ENCODE data around the gene CLN5. TPM values are rescaled to one million over a fixed set of nuclear protein-coding genes. Genes with fewer than 3 reads are reported as not detected.

The CLN5 gene
- 7.2 TPM for polyA plus RNA-seq (2013, experiment 1 of 2)
- polyA plus RNA-seq (2013, experiment 2 of 2): 9.7 TPM

GRCh38 chr13:76991796-76992547 lies at the start of gene CLN5:
TSS of gene CLN5 (plus strand) at chr13:76992081. CDS start at chr13:76992099, 18 bp downstream.
- WGBS: under 1% methylated on average over 73 of the region's 73 CpGs
- peak within 1 kb of the TSS; percentile 70; the same call in 1 of the 2 replicates for H3K27ac ChIP-seq (ENCODE audit: low read depth, low read length)
- H3K4me3 ChIP-seq (ENCODE audit: low read length): peak within 1 kb of the TSS; percentile 97
- no peaks in the 10 kb centered on the region for H3K9me3 ChIP-seq (ENCODE audit: insufficient read depth, low read depth, low read length)
- peaks cover 8% of the 10 kb centered on the region for H3K4me1 ChIP-seq (ENCODE audit: insufficient read depth, low read length)
- H3K27me3 ChIP-seq (ENCODE audit: insufficient read depth, low read length): peaks cover 6% of the 10 kb centered on the region; the same call in 1 of the 2 replicates
- peak within 1 kb of the TSS; percentile 78 for H3K9ac ChIP-seq (ENCODE audit: low read depth, low read length)
- peaks cover 21% of the 10 kb centered on the region for H3K36me3 ChIP-seq (ENCODE audit: insufficient read depth, low read length)

DNA sequence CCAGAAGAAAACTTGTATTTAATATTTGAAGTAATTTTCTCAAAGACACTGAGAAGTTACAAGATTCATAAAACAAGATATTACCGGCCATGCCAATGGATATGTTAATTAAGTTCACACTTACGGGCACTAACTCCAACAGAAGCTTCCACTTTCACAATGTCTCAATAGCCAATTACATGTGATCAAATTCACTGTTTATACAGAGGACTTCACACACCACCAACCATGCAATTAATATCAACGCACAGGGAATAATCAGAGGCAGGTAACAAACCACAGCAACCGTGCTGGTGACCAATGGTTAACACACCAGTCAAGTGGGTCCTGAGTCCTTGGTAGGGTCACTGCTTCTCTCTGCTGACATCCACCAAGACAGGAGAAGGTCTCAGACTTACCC lies 49.5 kb upstream of the CLN5 start:
- no peak overlapping the region for H3K27ac ChIP-seq (ENCODE audit: low read depth, low read length)
- H3K4me1 ChIP-seq (ENCODE audit: insufficient read depth, low read length): no peaks in the 10 kb centered on the region
- no peaks in the 10 kb centered on the region for H3K27me3 ChIP-seq (ENCODE audit: insufficient read depth, low read length)
- WGBS: 95% methylated on average over 4 of the region's 4 CpGs
- H3K9ac ChIP-seq (ENCODE audit: low read depth, low read length): no peak overlapping the region
- H3K4me3 ChIP-seq (ENCODE audit: low read length): no peak overlapping the region
- H3K9me3 ChIP-seq (ENCODE audit: insufficient read depth, low read depth, low read length): no peaks in the 10 kb centered on the region
- H3K36me3 ChIP-seq (ENCODE audit: insufficient read depth, low read length): no peaks in the 10 kb centered on the region

- Histone ChIP-seq H3K4me3 (ENCODE audit: low read length) (no peak overlapping the region), H3K27me3 (ENCODE audit: insufficient read depth, low read length) (no peaks in the 10 kb centered on the region), H3K36me3 (ENCODE audit: insufficient read depth, low read length) (no peaks in the 10 kb centered on the region), H3K27ac (ENCODE audit: low read depth, low read length) (no peak overlapping the region), H3K4me1 (ENCODE audit: insufficient read depth, low read length) (no peaks in the 10 kb centered on the region), H3K9me3 (ENCODE audit: insufficient read depth, low read depth, low read length) (no peaks in the 10 kb centered on the region), H3K9ac (ENCODE audit: low read depth, low read length) (no peak overlapping the region)
- WGBS: 94% methylated on average over 2 of the region's 2 CpGs
Measured at GRCh38 chr13:76943646-76944045, 48.2 kb upstream of the CLN5 start.

DNA sequence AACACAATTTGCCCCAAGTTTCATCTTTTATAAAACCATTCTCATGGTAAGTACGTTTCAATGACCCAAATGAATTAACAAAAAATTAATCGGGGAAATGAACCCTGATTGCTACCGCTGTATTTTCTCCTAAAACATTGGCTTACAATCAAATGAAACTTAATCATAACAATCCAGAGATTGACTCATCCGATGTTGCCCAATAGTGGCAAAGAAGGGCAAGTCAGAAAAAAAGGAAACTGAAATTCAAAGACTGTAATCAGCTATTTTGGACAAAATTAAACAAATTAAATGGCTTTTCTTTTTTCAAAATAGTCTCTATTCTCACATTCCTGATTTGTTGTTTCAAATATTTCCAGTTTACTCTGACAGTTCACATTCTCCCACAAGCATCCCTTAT lies 47.4 kb upstream of the CLN5 start:
- 92% methylated on average over 4 of the region's 4 CpGs for WGBS
- H3K36me3 ChIP-seq (ENCODE audit: insufficient read depth, low read length): no peaks in the 10 kb centered on the region
- H3K27me3 ChIP-seq (ENCODE audit: insufficient read depth, low read length): no peaks in the 10 kb centered on the region

DNA sequence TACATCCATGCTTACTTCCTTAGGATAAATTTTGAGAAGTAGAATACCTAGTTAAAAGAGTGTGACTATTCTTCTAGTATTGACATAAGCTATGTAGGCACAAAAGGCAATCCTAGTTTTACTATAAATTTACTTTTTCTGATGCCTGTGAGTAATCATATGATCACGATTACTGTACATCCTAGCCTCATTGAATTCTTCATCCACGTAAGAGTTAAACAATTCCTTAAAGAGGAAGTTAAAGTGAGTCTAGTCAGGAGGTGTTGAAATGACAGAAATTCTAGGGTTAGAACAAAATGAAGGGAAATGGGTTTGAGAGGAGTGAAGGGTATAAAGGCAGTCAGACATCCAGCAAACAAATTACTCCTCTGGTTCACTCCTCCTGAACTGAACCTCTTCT lies 43.7 kb upstream of the CLN5 start, which contains the start of gene ACOD1:
Gene ACOD1 (plus strand): TSS at position 363 of the 400 bp plus-strand sequence. CDS start 48 bp downstream, outside the sequence.
- H3K9ac ChIP-seq (ENCODE audit: low read depth, low read length): no peak within 1 kb of the TSS
- WGBS: 86% methylated on average over 1 of the region's 2 CpGs
- no peaks in the 10 kb centered on the region for H3K36me3 ChIP-seq (ENCODE audit: insufficient read depth, low read length)
- no peaks in the 10 kb centered on the region for H3K27me3 ChIP-seq (ENCODE audit: insufficient read depth, low read length)
- no peak within 1 kb of the TSS for H3K27ac ChIP-seq (ENCODE audit: low read depth, low read length)
- H3K9me3 ChIP-seq (ENCODE audit: insufficient read depth, low read depth, low read length): no peaks in the 10 kb centered on the region
- no peak within 1 kb of the TSS for H3K4me3 ChIP-seq (ENCODE audit: low read length)
- no peaks in the 10 kb centered on the region for H3K4me1 ChIP-seq (ENCODE audit: insufficient read depth, low read length)

More for the DNA sequence above, 47.4 kb upstream of the CLN5 start:
- no peak overlapping the region for H3K27ac ChIP-seq (ENCODE audit: low read depth, low read length)
- H3K4me1 ChIP-seq (ENCODE audit: insufficient read depth, low read length): no peaks in the 10 kb centered on the region
- H3K9ac ChIP-seq (ENCODE audit: low read depth, low read length): no peak overlapping the region
- no peak overlapping the region for H3K4me3 ChIP-seq (ENCODE audit: low read length)
- no peaks in the 10 kb centered on the region for H3K9me3 ChIP-seq (ENCODE audit: insufficient read depth, low read depth, low read length)

DNA sequence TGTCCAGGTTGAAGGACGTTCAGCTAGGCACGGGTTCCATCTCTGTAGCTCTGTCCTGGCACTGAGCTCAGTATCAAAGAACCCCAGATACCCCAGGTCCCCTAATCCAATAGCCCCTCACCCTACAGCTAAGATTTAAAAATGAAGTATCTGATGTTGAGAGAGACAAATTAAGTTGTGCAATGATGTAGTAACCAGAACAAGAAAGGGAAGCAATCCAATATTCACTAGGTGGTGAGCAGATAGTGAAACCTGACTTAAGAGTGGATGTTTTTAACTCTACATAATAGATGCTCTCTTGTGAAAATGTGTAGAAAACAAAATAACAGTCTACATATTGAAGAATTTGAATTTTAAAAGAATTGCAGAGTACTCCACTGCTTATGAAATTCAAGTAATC lies 41.8 kb upstream of the CLN5 start:
- H3K4me1 ChIP-seq (ENCODE audit: insufficient read depth, low read length): no peaks in the 10 kb centered on the region
- no peak overlapping the region for H3K9ac ChIP-seq (ENCODE audit: low read depth, low read length)
- no peak overlapping the region for H3K4me3 ChIP-seq (ENCODE audit: low read length)
- H3K9me3 ChIP-seq (ENCODE audit: insufficient read depth, low read depth, low read length): no peaks in the 10 kb centered on the region
- no peak overlapping the region for H3K27ac ChIP-seq (ENCODE audit: low read depth, low read length)
- WGBS: 80% methylated on average over 2 of the region's 2 CpGs
- H3K36me3 ChIP-seq (ENCODE audit: insufficient read depth, low read length): no peaks in the 10 kb centered on the region
- H3K27me3 ChIP-seq (ENCODE audit: insufficient read depth, low read length): no peaks in the 10 kb centered on the region

GRCh38 chr13:76953968-76954367 lies 37.9 kb upstream of the CLN5 start:
- 93% methylated on average over 3 of the region's 3 CpGs for WGBS
- Histone ChIP-seq H3K4me3 (ENCODE audit: low read length) (no peak overlapping the region), H3K36me3 (ENCODE audit: insufficient read depth, low read length) (no peaks in the 10 kb centered on the region), H3K9ac (ENCODE audit: low read depth, low read length) (no peak overlapping the region), H3K9me3 (ENCODE audit: insufficient read depth, low read depth, low read length) (peaks cover 7% of the 10 kb centered on the region; the same call in 1 of the 2 replicates), H3K4me1 (ENCODE audit: insufficient read depth, low read length) (no peaks in the 10 kb centered on the region), H3K27ac (ENCODE audit: low read depth, low read length) (no peak overlapping the region), H3K27me3 (ENCODE audit: insufficient read depth, low read length) (no peaks in the 10 kb centered on the region)

DNA sequence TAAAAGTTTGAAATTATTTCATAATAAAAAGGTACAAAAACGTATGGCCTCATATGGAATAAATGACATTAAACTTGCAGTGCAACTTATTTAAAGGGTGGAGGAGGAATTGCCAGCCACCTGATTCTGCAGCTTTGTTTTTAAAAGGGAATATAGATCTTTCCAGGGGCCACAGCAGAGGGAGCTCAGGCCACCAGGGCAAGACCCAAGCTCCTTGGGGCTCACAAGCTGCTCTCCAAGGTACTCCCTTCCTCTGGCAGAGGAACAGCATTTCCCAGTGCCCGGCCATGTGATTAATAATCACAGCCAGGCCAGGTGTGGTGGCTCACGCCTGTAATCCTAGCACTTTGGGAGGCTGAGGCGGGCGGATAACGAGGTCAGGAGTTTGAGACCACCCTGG lies 37.3 kb upstream of the CLN5 start:
- H3K9ac ChIP-seq (ENCODE audit: low read depth, low read length): no peak overlapping the region
- no peaks in the 10 kb centered on the region for H3K4me1 ChIP-seq (ENCODE audit: insufficient read depth, low read length)
- 87% methylated on average over 6 of the region's 6 CpGs for WGBS
- no peak overlapping the region for H3K27ac ChIP-seq (ENCODE audit: low read depth, low read length)
- peaks cover 13% of the 10 kb centered on the region for H3K9me3 ChIP-seq (ENCODE audit: insufficient read depth, low read depth, low read length)
- no peak overlapping the region for H3K4me3 ChIP-seq (ENCODE audit: low read length)
- no peaks in the 10 kb centered on the region for H3K36me3 ChIP-seq (ENCODE audit: insufficient read depth, low read length)
- H3K27me3 ChIP-seq (ENCODE audit: insufficient read depth, low read length): no peaks in the 10 kb centered on the region

- H3K27me3 ChIP-seq (ENCODE audit: insufficient read depth, low read length): no peaks in the 10 kb centered on the region
- no peaks in the 10 kb centered on the region for H3K4me1 ChIP-seq (ENCODE audit: insufficient read depth, low read length)
- H3K36me3 ChIP-seq (ENCODE audit: insufficient read depth, low read length): no peaks in the 10 kb centered on the region
- 90% methylated on average over 4 of the region's 4 CpGs for WGBS
- no peak overlapping the region for H3K27ac ChIP-seq (ENCODE audit: low read depth, low read length)
- H3K9me3 ChIP-seq (ENCODE audit: insufficient read depth, low read depth, low read length): peaks cover 18% of the 10 kb centered on the region
- no peak overlapping the region for H3K9ac ChIP-seq (ENCODE audit: low read depth, low read length)
- no peak overlapping the region for H3K4me3 ChIP-seq (ENCODE audit: low read length)
Measured at GRCh38 chr13:76955193-76955592, 36.7 kb upstream of the CLN5 start.

DNA sequence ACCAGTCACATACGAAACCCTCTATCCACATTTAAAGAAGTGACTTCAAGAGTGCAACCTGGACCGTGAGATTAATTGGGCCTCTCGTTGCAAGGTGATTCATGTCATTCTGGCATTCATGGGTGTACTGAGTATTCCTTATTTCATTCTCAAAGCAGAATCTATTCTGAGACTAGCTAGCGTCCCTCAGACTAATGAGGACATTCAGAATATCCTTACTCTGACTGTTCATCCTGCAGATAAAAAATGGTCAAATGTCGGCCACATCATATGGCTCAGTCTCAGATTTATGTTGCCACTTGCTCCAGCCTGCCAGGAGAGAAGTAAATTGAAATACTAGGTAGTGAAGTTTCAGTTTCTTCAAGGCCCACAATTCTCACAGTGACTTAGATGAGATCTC lies 36.2 kb upstream of the CLN5 start:
- Histone ChIP-seq H3K9ac (ENCODE audit: low read depth, low read length) (no peak overlapping the region), H3K4me1 (ENCODE audit: insufficient read depth, low read length) (no peaks in the 10 kb centered on the region), H3K4me3 (ENCODE audit: low read length) (no peak overlapping the region), H3K36me3 (ENCODE audit: insufficient read depth, low read length) (no peaks in the 10 kb centered on the region), H3K9me3 (ENCODE audit: insufficient read depth, low read depth, low read length) (peaks cover 22% of the 10 kb centered on the region), H3K27me3 (ENCODE audit: insufficient read depth, low read length) (no peaks in the 10 kb centered on the region), H3K27ac (ENCODE audit: low read depth, low read length) (no peak overlapping the region)
- 93% methylated on average over 5 of the region's 5 CpGs for WGBS

- peaks cover 31% of the 10 kb centered on the region for H3K9me3 ChIP-seq (ENCODE audit: insufficient read depth, low read depth, low read length)
- WGBS: 91% methylated on average over 4 of the region's 4 CpGs
Measured at GRCh38 chr13:76958841-76959432, 32.9 kb upstream of the CLN5 start.

More at GRCh38 chr13:76958841-76959432, 32.9 kb upstream of the CLN5 start:
- no peak overlapping the region for H3K27ac ChIP-seq (ENCODE audit: low read depth, low read length)
- H3K4me1 ChIP-seq (ENCODE audit: insufficient read depth, low read length): no peaks in the 10 kb centered on the region
- no peaks in the 10 kb centered on the region for H3K27me3 ChIP-seq (ENCODE audit: insufficient read depth, low read length)
- no peaks in the 10 kb centered on the region for H3K36me3 ChIP-seq (ENCODE audit: insufficient read depth, low read length)
- no peak overlapping the region for H3K9ac ChIP-seq (ENCODE audit: low read depth, low read length)
- no peak overlapping the region for H3K4me3 ChIP-seq (ENCODE audit: low read length)
